Measurements from ENCODE around the gene EIF4G2.

The EIF4G2 gene

DNA sequence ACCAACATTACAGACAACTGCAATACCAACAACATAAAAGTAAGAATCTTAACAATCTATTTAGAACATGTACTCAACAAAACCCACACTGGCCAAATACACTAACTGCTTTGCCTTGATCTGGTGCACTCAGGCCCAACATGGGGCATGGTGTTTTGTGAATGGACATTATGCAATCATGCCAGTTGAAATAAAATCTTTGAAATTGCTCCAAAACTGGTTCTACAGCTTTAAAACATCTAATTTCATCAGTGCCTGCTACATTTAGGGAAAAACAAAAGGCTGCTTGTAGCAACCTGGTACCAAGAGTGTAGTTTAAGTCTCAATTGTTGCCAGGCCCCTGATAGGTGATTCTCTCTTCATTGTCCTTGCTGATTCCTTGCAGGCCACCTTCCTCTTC, 61.0 kb downstream of the EIF4G2 start:
- TF ChIP-seq, protein P1, sequence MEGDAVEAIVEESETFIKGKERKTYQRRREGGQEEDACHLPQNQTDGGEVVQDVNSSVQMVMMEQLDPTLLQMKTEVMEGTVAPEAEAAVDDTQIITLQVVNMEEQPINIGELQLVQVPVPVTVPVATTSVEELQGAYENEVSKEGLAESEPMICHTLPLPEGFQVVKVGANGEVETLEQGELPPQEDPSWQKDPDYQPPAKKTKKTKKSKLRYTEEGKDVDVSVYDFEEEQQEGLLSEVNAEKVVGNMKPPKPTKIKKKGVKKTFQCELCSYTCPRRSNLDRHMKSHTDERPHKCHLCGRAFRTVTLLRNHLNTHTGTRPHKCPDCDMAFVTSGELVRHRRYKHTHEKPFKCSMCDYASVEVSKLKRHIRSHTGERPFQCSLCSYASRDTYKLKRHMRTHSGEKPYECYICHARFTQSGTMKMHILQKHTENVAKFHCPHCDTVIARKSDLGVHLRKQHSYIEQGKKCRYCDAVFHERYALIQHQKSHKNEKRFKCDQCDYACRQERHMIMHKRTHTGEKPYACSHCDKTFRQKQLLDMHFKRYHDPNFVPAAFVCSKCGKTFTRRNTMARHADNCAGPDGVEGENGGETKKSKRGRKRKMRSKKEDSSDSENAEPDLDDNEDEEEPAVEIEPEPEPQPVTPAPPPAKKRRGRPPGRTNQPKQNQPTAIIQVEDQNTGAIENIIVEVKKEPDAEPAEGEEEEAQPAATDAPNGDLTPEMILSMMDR (conservative IDR thresholded peaks at IDR 0.05; ENCODE audit: low read length), result no peak
- no peak overlapping the region for H3K4me3 ChIP-seq (ENCODE audit: low read length)
- no peak for DNase-seq (ENCODE audit: low read depth)

Data from AG10803 (cell line).